ENCODE data around the gene ZNF668. TPM values are rescaled to one million over a fixed set of nuclear protein-coding genes. Genes with fewer than 3 reads are reported as not detected.

ZNF668 gene
- total and polyA plus RNA-seq, 7 donors: 4.8 to 12.5 (median 6.4) TPM

GRCh38 chr16:31043898-31044481 is 30.1 kb downstream of the ZNF668 start:
- Histone ChIP-seq H3K4me1 (peaks cover 0 to 10% (median 4%) of the 10 kb centered on the region in 4 donors), H3K4me3 (no peak overlapping the region), H3K36me3 (peaks cover 9 to 24% (median 17%) of the 10 kb centered on the region in 4 donors), H3K27me3 (no peaks in the 10 kb centered on the region), H3K27ac (no peak overlapping the region), H3K9me3 (no peaks in the 10 kb centered on the region)
- no peak for TF ChIP-seq POLR2A (IDR thresholded peaks at IDR 0.05)
- TF ChIP-seq CTCF (IDR thresholded peaks at IDR 0.05): no peak
- 80 to 88% methylated on average over 4 of the region's 4 CpGs for WGBS, 2 donors
- intact Hi-C loops (cut with DNase I): no loop called here
- no peak for DNase-seq

- intact Hi-C loops (cut with DNase I): no loop called here
- H3K9me3 ChIP-seq: no peaks in the 10 kb centered on the region
- H3K4me3 ChIP-seq: no peak overlapping the region
- WGBS, 2 donors: 89 to 91% methylated on average over 1 of the region's 1 CpG
- TF ChIP-seq EP300 (IDR thresholded peaks at IDR 0.05): no peak
- no peak for TF ChIP-seq POLR2A (IDR thresholded peaks at IDR 0.05)
- TF ChIP-seq POLR2AphosphoS5 (IDR thresholded peaks at IDR 0.05): no peak
- H3K4me1 ChIP-seq: peaks cover 0 to 10% (median 4%) of the 10 kb centered on the region in 4 donors
- peaks cover 16 to 30% (median 23%) of the 10 kb centered on the region in 4 donors for H3K36me3 ChIP-seq
- H3K27ac ChIP-seq: no peak overlapping the region
- H3K27me3 ChIP-seq: no peaks in the 10 kb centered on the region
- no peak for DNase-seq
Measured at GRCh38 chr16:31043352-31043751, 30.7 kb downstream of the ZNF668 start.

- Histone ChIP-seq H3K27ac (no peak overlapping the region), H3K4me3 (no peak overlapping the region), H3K27me3 (no peaks in the 10 kb centered on the region), H3K9me3 (no peaks in the 10 kb centered on the region), H3K4me1 (peaks cover 0 to 10% (median 4%) of the 10 kb centered on the region in 4 donors), H3K36me3 (peaks cover 19 to 35% (median 27%) of the 10 kb centered on the region in 4 donors)
- TF ChIP-seq EP300 (IDR thresholded peaks at IDR 0.05) (no peak), CTCF (IDR thresholded peaks at IDR 0.05) (no peak), POLR2A (IDR thresholded peaks at IDR 0.05) (no peak), POLR2AphosphoS5 (IDR thresholded peaks at IDR 0.05) (no peak)
- 90 to 91% methylated on average over 10 of the region's 10 CpGs for WGBS, 2 donors
- intact Hi-C loops (cut with DNase I): loop anchor here (1.0 kb wide), 1 partner anchor 58 kb away; the partner anchor contains the start of gene HSD3B7
- no peak for DNase-seq
Measured at GRCh38 chr16:31042866-31043265, 31.2 kb downstream of the ZNF668 start.

GRCh38 chr16:31038993-31039392 is 35.0 kb downstream of the ZNF668 start:
- H3K27me3 ChIP-seq: no peaks in the 10 kb centered on the region
- H3K36me3 ChIP-seq: peaks cover 19 to 64% (median 35%) of the 10 kb centered on the region in 4 donors
- DNase-seq: no peak
- WGBS, 2 donors: 96 to 99% methylated on average over 2 of the region's 2 CpGs
- H3K27ac ChIP-seq: no peak overlapping the region
- peaks cover 0 to 27% (median 15%) of the 10 kb centered on the region in 4 donors for H3K4me1 ChIP-seq
- H3K9me3 ChIP-seq: no peaks in the 10 kb centered on the region
- intact Hi-C loops (cut with DNase I): no loop called here
- no peak overlapping the region for H3K4me3 ChIP-seq
- TF ChIP-seq EP300 (IDR thresholded peaks at IDR 0.05) (no peak), POLR2AphosphoS5 (IDR thresholded peaks at IDR 0.05) (no peak), CTCF (IDR thresholded peaks at IDR 0.05) (no peak), POLR2A (IDR thresholded peaks at IDR 0.05) (no peak)

- DNase-seq: no peak
- TF ChIP-seq CTCF (IDR thresholded peaks at IDR 0.05): no peak
- TF ChIP-seq POLR2AphosphoS5 (IDR thresholded peaks at IDR 0.05): no peak
- no peak for TF ChIP-seq EP300 (IDR thresholded peaks at IDR 0.05)
- TF ChIP-seq POLR2A (IDR thresholded peaks at IDR 0.05): no peak
- peaks cover 0 to 29% (median 18%) of the 10 kb centered on the region in 4 donors for H3K4me1 ChIP-seq
- H3K36me3 ChIP-seq: peaks cover 19 to 64% (median 33%) of the 10 kb centered on the region in 4 donors
- no peaks in the 10 kb centered on the region for H3K9me3 ChIP-seq
- WGBS, 2 donors: 52 to 67% methylated on average over 2 of the region's 2 CpGs
- intact Hi-C loops (cut with DNase I): no loop called here
- H3K4me3 ChIP-seq: no peak overlapping the region
- no peaks in the 10 kb centered on the region for H3K27me3 ChIP-seq
- no peak overlapping the region for H3K27ac ChIP-seq
Measured at GRCh38 chr16:31036691-31037090, 37.3 kb downstream of the ZNF668 start.

Data from sigmoid colon (tissue), 7 donors.